BE2C (cell line): Measurements from ENCODE around the gene SYTL5.

Source experiments
- DNase-seq: peaks from one replicate; pipeline ENCODE4 v3.0.0-alpha.2; 2020
- H3K27me3 ChIP-seq: fragments of 250-450 bp; sonication (Bioruptor Pico); 2 replicates; pipeline ENCODE4 v1.5.1; 2020; ENCODE audit warnings: mild to moderate bottlenecking
- H3K36me3 ChIP-seq: fragments of 250-450 bp; sonication (Bioruptor Pico); 2 replicates; pipeline ENCODE4 v1.5.1; 2020; ENCODE audit warnings: mild to moderate bottlenecking
- H3K4me1 ChIP-seq: fragments of 250-450 bp; sonication (Bioruptor Pico); 2 replicates; pipeline ENCODE4 v1.5.1; 2020
- H3K4me3 ChIP-seq: 2 replicates; pipeline ENCODE4 v1.5.1; 2011; ENCODE audit warnings: low read depth, low read length
- H3K9me3 ChIP-seq: fragments of 250-450 bp; sonication (Bioruptor Pico); 2 replicates; pipeline ENCODE4 v1.5.1; 2020
- CTCF ChIP-seq: IDR thresholded peaks from 2 replicates; pipeline ENCODE4 v1.5.1; 2012; ENCODE audit warnings: mild to moderate bottlenecking, low read depth, low read length

SYTL5 gene

GRCh38 chrX:38006778-38007177, 425 bp downstream of the SYTL5 start:
- H3K4me1 ChIP-seq = no peaks in the 10 kb centered on the region
- no peak for TF ChIP-seq CTCF
- no peak for DNase-seq
- no peaks in the 10 kb centered on the region for H3K36me3 ChIP-seq
- no peaks in the 10 kb centered on the region for H3K9me3 ChIP-seq
- H3K4me3 ChIP-seq = no peak overlapping the region
- H3K27me3 ChIP-seq = no peaks in the 10 kb centered on the region

GRCh38 chrX:38008658-38009057, 2.3 kb downstream of the SYTL5 start:
- no peak for DNase-seq
- H3K4me1 ChIP-seq = no peaks in the 10 kb centered on the region
- H3K36me3 ChIP-seq = no peaks in the 10 kb centered on the region
- H3K27me3 ChIP-seq = no peaks in the 10 kb centered on the region
- no peaks in the 10 kb centered on the region for H3K9me3 ChIP-seq
- no peak for TF ChIP-seq CTCF
- no peak overlapping the region for H3K4me3 ChIP-seq

- H3K27me3 ChIP-seq = no peaks in the 10 kb centered on the region
Measured at GRCh38 chrX:38009641-38010040, 3.3 kb downstream of the SYTL5 start.

GRCh38 chrX:38018766-38019425, 12.5 kb downstream of the SYTL5 start:
- TF ChIP-seq CTCF = no peak
- H3K4me3 ChIP-seq = no peak overlapping the region

More at GRCh38 chrX:38009641-38010040, 3.3 kb downstream of the SYTL5 start:
- Histone ChIP-seq H3K36me3 (no peaks in the 10 kb centered on the region), H3K9me3 (no peaks in the 10 kb centered on the region), H3K4me3 (no peak overlapping the region), H3K4me1 (no peaks in the 10 kb centered on the region)
- TF ChIP-seq CTCF = no peak
- DNase-seq = no peak

GRCh38 chrX:38028300-38028699, 21.9 kb downstream of the SYTL5 start:
- TF ChIP-seq CTCF = no peak
- no peak overlapping the region for H3K4me3 ChIP-seq
- no peaks in the 10 kb centered on the region for H3K27me3 ChIP-seq
- H3K9me3 ChIP-seq = no peaks in the 10 kb centered on the region
- no peaks in the 10 kb centered on the region for H3K36me3 ChIP-seq
- no peak for DNase-seq
- no peaks in the 10 kb centered on the region for H3K4me1 ChIP-seq

More at GRCh38 chrX:38018766-38019425, 12.5 kb downstream of the SYTL5 start:
- Histone ChIP-seq H3K4me1 (no peaks in the 10 kb centered on the region), H3K9me3 (no peaks in the 10 kb centered on the region), H3K36me3 (no peaks in the 10 kb centered on the region), H3K27me3 (no peaks in the 10 kb centered on the region)
- DNase-seq = no peak

- Histone ChIP-seq H3K36me3 (no peaks in the 10 kb centered on the region), H3K9me3 (no peaks in the 10 kb centered on the region), H3K27me3 (no peaks in the 10 kb centered on the region), H3K4me3 (no peak overlapping the region), H3K4me1 (no peaks in the 10 kb centered on the region)
- TF ChIP-seq CTCF = no peak
- no peak for DNase-seq
Measured at GRCh38 chrX:38036466-38036865, 30.1 kb downstream of the SYTL5 start.
